Measurements from ENCODE around the gene CTSH.

Gene CTSH

DNA sequence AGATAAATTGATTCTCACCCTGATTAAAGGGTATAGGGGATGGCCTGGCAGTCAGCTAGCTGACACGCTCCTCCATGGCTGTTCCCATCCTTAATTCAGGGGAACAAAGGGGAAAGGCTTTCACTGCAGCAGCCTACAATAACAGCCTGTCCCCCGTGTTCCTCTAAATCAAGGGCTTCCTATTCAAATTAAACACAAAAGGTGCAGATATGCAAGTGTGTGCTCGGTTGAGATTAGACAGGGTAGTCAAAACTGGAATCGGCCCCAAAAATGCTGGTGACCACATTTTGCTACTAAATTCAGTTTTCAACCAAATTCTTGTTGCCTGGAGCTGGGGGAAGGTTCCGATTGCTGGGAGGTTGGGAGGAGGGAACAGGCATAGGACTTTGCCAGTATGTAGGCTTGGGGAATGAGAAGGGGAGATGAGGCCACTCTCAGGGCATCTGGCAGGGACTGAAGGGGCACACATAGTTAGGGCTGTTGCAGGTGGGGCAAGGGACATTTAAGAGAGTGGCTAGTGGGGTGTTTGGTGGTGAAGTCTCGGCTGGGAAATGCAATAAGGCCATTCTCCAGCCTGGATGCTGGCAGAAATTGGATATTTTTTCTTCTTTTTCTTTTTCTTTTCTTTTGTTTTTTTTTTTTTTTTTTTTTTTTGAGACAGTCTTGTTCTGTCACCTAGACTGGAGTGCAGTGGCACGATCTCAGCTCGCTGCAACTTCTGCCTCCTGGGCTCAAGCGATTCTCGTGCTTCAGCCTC, 32.9 kb upstream of the CTSH start:
- DNase-seq (ENCODE audit: low read depth in 3 of 3) = no peak

- no peak for DNase-seq (ENCODE audit: low read depth in 3 of 3)
Observed at GRCh38 chr15:78977091-78977571, 32.3 kb upstream of the CTSH start.

- DNase-seq (ENCODE audit: low read depth in 3 of 3) = no peak
Observed at GRCh38 chr15:78976691-78977090, 31.8 kb upstream of the CTSH start.

DNA sequence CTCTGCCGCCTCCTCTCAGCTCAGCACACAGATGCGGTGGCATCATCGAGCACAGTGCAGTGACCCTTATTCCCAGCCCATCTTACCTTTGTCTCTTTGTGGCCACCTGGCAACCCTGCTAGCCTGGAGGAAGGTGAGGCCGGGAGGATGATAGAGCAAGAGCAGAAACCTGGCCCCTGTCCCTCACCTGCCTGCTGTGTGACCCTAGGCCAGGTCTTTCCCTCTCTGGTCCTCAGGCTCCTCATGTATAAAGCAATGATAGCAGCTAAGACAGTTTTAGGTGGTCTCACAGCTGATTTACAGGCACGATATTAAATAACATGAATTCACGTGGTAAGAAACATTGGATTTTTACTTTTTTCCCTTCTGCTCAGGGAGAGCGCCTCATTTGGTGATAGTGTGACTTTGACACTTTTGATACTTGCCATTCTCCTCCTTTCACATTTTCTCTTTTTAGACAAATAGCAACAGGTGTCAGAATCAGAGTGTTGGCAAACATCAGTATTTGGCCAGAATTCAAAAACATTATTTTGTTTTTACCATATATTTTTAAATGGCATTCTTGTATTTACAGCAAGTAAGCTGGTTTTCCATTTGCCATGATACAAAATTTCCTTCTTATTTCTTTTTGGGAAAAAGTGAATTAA, 29.5 kb upstream of the CTSH start:
- DNase-seq (ENCODE audit: low read depth in 3 of 3) = no peak

DNA sequence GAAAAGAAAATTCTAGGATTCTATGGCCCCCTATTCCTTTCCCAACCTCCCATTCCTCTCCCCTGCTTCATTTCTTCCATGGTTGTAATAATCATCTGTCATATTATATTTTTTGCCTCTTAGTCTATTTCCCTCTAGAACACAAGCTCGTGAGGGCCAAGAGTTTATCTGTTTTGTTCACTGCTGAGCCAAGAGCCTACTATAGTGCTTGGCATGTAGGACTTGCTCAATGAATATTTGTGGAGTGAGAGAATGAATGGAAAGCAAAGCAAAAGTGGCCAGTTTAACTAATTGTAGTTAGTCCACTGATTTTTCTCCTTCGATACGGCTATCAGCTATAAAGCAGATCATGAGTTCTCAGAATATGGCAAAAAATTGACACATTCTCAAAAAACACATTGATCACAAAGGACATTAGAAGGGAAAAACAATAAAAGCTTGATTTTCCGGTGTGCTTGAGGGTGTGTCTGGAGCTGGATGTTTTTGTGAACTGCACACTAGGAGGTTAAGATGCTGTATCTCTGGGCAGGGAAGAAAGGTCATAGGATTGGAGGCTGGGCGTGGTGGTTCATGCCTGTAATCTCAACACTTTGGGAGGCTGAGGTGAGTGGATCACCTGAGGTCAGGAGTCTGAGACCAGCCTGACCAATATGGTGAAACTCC, 25.0 kb upstream of the CTSH start:
- DNase-seq (ENCODE audit: low read depth in 3 of 3) = no peak

DNA sequence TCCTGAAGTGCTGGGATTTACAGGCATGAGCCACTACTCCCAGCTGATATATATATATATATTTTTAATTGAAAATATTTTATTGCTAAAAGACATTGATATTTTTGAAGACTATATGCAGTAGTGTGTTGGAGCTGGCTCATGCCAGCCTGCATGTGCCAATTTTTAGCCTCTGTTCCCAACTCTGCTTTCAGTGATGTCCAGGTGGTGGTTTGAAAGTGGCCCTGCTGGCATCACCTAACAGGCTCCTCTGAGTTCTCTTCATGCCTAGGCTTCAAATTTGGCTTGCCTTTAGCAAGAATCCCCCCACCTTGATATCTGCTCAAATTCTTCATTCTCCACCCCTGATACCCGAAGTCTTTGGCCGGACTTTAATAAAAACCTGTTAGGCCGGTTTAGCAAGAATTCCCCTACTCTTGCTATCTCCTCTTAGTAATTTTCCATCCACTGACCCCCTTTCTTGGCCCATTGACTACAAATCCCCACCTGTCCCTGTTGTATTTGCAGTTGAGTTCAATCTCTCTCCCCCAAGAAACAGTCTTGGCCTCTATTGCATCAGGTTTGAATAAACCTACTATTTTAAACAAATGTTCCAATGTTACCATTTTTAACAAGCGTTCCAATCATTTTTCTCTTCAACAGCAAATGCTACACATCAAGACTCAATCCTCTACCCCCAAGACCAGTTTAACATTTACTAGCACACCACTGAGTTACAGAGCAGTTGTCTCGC, 23.9 kb upstream of the CTSH start:
- no peak for DNase-seq (ENCODE audit: low read depth in 3 of 3)

DNA sequence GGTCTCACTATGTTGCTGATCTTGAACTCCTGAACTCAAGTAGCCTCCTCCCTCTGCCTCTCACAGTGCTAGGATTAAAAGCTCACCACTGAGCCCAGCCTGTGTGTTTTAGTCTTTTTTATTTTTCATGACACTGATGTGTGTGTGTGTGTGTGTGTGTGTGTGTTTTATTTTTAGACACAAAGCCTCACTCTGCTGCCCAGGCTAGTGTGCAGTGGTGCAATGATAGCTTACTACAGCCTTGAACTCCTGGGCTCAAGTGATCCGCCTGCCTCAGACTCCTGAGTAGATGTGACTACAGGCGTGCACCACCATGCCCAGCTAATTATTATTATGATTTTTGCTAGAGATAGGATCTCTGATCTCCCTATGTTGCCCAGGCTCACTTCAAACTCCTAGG, 23.3 kb upstream of the CTSH start:
- DNase-seq (ENCODE audit: low read depth in 3 of 3) = no peak

DNA sequence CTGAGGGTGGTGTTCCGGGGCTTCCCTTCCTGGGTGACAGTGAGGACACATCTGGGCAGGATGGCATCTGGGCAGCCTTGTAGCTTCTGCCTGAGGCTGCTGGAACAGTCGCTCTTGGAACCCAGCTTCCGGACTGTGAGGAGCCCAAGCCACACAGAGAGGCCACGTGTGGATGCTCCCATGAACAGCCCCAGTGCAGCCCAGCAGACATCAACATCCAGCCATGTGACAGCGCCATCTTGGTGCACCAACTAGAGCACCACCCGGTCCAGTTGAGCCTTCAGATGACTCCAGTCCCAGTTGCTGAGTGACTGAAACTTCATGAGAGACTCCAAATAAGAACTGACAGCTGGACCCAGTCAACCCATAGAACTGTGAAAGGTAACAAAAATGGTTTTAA, 15.5 kb upstream of the CTSH start:
- no peak for DNase-seq (ENCODE audit: low read depth in 3 of 3)

DNA sequence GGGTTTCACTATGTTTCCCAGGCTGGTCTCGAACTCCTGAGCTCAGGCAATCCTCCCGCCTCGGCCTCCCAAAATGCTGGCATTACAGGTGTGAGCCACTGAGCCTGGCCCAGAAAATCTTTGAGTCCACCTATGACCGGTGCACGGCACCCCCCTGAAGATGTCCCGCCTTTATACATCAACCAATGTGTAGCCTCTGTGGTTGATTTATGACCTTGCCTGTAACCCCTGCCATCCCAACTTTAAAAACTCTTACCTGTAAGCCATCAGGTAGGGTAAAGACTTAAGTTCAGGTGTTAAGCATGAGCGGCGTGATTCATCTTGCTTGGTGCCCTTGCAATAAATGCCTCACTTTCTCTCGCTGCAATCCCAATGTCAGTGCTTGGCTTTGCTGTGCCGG, 14.5 kb upstream of the CTSH start:
- no peak for DNase-seq (ENCODE audit: low read depth in 3 of 3)

- DNase-seq (ENCODE audit: low read depth in 3 of 3) = no peak
Observed at GRCh38 chr15:78957416-78958093, 12.7 kb upstream of the CTSH start.

DNA sequence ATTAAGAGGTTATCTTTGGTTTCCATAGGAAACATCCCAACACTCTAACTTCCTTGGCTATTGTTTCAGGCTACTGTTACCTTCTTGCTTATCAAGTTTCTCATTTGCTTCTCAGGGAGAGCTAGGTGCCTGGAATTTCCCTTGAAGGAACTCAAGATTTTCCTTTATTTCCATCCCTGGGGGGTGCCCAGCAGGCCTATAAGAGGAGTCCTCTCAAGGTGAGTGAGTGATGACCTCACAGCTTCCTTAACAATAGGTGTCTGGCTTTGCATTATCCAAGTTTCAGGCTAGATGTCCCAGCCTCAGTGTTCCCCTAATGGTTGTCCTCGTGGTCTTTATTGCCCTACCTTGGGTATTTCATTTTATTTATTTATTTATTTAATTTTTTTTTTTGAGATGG, 12.1 kb upstream of the CTSH start:
- no peak for DNase-seq (ENCODE audit: low read depth in 3 of 3)

DNA sequence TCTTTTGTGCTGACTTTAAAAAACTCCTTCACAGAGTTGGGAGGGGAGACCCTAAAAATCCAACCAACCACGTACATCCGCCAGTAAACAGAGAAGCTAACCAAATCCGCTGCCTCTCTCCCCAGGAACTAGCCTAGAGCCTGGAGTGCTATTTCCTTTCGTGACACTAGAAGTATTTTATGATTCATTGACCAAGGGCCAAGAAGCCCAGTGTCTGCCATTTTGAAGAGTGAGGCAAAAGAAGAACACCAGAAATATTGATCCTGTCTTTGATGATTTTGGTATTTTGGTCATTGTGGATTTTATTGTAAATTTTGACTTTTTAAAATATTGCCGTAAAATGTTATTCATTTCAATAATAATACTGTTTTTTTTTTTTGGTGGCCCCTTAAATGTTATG, 10.5 kb upstream of the CTSH start:
- no peak for DNase-seq (ENCODE audit: low read depth in 3 of 3)

GRCh38 chr15:78951841-78952238, 7.0 kb upstream of the CTSH start:
- DNase-seq (ENCODE audit: low read depth in 3 of 3) = no peak

- no peak for DNase-seq (ENCODE audit: low read depth in 3 of 3)
Observed at GRCh38 chr15:78950902-78951840, 6.3 kb upstream of the CTSH start.

DNA sequence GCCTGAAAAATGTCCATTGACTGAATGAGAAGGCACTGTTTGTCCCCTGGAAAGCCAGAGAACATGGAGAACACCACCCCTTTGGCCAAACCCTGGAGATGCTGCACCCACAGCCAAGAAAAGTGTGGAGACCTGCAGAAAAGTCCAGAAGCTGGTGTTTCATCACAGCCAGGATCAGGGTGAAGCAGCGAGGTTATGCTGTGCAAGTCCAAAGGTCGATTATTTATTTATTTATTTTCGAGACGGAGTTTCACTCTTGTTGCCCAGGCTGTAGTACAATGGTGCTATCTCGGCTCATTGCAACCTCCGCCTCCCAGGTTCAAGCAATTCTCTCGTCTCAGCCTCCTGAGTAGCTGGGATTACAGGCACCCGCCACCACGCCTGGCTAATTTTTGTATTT, 5.5 kb upstream of the CTSH start:
- DNase-seq (ENCODE audit: low read depth in 3 of 3) = no peak

DNA sequence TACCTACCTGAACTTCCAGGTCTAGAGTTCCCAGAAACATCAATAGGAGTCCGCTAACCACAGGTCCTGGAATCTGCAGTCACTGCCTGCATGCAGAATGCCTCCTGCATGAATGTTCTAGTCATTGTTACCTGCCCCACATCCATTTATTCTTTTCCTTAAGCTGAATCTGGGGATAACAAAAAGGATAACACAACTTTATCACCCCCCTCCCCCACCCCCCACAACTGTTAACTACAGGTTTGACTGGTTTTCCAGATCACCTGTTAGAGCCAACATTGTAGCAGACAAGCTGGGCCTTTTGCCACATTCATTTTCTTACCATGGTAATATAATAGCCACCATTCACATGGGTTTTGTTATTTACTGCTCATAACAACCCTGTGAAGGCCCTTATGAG, 4.6 kb upstream of the CTSH start:
- no peak for DNase-seq (ENCODE audit: low read depth in 3 of 3)

- DNase-seq (ENCODE audit: low read depth in 3 of 3) = no peak
Observed at GRCh38 chr15:78947506-78947905, 2.7 kb upstream of the CTSH start.

DNA sequence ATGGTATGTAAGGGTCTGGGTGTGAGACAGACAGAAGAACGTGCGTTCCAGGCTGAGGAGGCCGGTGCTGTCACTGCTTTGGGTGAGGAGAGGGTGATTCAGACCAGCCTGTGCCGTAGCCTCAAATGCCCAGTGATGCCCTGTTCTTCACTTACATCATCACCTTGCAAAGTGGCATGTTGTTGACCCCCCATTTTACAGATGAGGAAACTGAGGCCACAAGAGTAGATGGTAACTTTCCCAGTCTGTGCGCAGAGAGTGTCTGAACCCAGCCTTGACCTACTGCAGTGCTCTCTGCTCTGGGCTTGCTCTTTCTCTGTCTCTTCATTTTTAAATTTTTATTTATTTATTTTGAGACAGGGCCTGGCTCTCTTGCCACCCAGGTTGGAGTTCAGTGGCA, 1.6 kb upstream of the CTSH start:
- DNase-seq (ENCODE audit: low read depth in 3 of 3) = no peak

- no peak for DNase-seq (ENCODE audit: low read depth in 3 of 3)
Observed at GRCh38 chr15:78944202-78944625, 632 bp downstream of the CTSH start.

DNA sequence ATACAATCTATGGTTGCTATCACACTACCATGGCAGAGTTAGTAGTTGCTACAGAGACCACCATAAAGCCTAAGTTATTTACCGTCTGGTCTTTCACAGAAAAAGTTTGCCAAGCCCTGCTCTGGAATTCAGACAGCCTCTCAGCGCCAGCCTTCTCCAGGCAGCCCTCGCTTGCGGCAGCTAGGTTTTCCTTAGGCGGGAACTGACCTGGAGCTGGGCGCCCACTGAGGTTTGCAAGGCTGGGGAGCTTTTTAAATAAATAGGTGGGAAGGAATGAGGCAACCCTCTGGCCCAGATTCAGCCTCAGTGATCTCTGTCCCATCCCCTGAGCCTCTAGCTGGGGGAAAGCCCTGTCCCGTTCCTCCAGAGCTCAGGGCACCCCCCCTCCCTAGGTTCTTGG, 1.2 kb downstream of the CTSH start:
- no peak for DNase-seq (ENCODE audit: low read depth in 3 of 3)

- no peak for DNase-seq (ENCODE audit: low read depth in 3 of 3)
Observed at GRCh38 chr15:78942741-78943140, 2.1 kb downstream of the CTSH start.

All from stimulated activated CD4-positive, alpha-beta T cell treated with anti-CD3 and anti-CD28 coated beads, TNF-alpha, amount 100 ng/mL, for 24 hours (primary cell).